ENCODE data around the gene PICK1.

DNA sequence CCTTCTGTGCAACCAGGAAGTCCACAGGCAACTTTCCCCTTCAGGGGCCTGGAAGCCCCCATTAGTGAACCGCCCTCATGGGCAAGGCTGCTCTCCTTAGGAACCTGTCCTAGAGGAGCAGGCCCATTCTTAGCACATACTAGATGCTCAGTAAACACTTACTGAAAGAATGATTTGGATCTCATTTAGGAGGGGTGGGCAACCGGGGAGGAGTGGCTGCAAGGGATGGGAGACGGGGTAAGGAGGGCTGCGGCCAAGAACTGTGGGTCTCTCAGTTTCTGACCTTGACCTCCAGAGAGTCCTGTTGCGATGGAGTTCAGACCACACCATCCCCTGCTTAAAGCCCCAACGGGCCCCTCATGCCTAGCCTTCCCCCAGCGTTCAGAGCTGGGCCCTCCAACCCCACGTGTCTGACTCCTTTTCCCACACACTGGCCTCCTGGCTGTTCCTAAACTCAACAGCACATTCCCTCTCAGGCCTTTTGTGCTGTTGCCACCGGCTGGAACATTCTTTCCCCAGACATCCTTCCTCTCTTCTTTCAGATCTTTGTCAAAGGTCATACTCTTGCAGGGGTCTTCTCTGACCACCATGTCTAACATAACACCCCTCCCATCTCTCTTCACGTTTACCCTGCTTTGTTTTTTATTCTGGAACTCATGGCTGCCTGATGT lies 20.7 kb upstream of the PICK1 start:
- TF ChIP-seq, protein P1, sequence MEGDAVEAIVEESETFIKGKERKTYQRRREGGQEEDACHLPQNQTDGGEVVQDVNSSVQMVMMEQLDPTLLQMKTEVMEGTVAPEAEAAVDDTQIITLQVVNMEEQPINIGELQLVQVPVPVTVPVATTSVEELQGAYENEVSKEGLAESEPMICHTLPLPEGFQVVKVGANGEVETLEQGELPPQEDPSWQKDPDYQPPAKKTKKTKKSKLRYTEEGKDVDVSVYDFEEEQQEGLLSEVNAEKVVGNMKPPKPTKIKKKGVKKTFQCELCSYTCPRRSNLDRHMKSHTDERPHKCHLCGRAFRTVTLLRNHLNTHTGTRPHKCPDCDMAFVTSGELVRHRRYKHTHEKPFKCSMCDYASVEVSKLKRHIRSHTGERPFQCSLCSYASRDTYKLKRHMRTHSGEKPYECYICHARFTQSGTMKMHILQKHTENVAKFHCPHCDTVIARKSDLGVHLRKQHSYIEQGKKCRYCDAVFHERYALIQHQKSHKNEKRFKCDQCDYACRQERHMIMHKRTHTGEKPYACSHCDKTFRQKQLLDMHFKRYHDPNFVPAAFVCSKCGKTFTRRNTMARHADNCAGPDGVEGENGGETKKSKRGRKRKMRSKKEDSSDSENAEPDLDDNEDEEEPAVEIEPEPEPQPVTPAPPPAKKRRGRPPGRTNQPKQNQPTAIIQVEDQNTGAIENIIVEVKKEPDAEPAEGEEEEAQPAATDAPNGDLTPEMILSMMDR (IDR thresholded peaks at IDR 0.05), result no peak
- no peak for TF ChIP-seq POLR2A (IDR thresholded peaks at IDR 0.05)
